Embryonic facial prominence (tissue), 1 donor: ENCODE data around the gene PXDN.
"Not testable (repeated sequence)": the region's sequence is repeated elsewhere in the genome, so short reads cannot be mapped to it uniquely, and the experiment has no call there.

ENCODE experiments used
- DNase-seq: peaks from one replicate; pipeline ENCODE4 v3.0.0-alpha.2; 2016; ENCODE audit errors: extremely low spot score

PXDN gene

DNA sequence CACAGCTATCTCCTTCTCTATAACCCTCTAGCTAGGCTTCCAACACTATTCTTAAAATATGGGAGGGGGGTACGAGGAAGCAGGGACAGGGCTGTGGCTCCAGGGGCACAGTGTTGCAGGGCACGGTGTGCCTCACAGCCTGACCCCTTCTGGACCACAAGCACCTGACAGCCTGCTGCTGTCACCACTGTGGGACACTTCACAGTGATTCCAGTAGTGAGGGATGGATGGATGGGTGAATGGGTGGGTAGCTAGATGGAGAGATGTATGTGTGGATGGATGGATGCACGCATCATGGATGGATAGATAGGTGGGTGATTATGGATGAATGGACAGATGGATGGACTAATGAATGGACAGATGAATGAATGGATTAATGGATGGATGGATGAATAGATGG lies 21.6 kb downstream of the PXDN start:
- no peak for DNase-seq

DNA sequence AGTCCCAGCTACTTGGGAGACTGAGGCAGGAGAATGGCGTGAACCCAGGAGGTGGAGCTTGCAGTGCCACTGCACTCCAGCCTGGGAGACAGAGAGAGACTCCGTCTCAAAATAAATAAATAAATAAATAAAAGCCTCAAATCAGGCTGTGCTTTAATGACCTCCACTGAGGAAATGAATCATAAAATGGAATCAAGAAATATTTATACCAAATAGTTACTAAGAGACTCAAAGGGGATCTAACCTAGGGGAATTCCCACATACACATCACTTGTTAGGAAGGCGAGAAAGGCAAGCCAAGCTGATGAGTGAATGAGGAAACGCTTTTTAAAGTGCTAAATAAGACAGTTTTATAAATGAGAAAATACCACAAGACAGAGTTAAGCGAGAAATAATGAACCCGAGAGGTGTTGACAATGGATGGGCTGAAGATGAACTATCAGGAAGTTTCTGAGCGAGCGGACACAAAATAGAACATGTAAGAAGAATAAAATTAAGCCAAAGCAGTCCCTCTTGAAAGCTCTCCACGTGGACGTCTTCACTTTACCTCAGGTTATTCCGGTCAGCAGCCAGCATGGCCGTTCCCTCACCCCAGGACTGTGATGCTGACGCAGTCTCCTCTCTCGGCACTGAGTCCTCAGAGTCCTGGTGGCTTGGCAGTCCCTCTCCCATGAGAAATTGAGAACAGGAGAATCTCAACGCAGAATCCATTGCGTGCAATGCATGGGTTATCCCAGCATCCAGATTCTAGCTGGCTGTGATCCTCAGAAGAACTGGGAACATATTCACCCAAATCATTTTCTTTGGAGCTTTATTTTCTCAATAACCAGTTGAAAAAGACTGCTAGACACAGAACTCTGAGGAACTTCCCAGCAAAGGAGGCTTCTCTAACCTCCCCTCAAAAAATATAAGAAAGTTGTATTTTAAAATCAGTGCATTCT lies 22.3 kb downstream of the PXDN start:
- DNase-seq: no peak

DNA sequence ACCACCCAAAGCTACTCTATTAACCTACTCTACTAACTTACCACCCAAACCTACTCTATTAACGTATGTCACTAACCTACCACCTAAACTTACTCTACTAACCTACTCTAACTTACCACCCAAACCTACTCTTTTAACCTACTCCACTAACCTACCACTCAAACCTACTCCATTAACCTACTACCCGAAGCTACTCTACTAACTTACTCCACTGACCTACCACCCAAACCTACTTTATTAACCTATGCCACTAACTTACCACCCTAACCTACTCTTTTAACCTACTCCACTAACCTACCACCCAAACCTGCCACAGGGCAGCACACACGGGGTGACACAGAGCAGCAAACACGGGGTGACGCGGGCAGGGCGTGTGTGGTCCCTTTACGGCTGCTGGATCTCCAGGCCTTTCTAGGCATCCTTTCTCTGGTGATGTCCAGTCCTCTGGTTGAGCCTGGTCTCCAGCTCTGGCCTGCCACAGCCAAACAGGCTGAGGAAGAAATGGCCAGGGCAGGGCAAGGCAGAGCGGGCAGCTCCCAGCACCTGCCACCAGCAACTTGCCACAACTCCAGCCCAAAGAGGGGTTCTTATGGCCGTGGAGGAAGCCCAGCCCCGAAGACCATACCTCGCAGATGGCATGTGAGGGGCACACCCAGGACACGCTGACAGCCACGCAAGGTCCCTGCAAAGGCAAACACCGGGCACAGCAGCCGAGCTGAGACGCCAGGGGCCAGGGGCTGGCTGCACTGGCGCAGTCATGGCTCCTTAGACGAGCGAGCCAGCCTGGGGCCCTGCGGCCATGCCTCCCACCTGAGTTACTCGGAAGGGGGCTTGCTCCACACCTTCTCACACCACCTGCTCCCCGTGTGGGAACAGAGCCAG lies 25.7 kb downstream of the PXDN start:
- DNase-seq: no peak

DNA sequence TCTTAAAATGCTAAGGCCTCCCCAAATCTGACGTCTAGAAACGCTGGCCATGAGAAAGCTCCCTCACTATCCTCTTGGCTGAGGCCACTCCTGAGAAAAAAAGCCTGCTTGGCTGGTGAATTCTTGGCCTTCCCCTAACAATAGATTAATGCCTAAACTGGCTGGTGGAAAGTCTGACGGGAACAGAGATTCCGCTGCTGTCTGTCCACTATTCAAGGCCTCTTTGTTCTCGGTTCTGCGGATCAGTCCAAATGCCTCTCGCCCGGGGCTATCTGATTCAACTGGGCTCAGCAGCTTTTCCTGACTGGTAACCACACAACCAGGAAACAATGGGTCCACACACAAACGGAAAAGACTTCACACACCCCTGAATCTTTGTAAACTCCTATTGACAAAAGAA lies 27.2 kb downstream of the PXDN start:
- DNase-seq: no peak

DNA sequence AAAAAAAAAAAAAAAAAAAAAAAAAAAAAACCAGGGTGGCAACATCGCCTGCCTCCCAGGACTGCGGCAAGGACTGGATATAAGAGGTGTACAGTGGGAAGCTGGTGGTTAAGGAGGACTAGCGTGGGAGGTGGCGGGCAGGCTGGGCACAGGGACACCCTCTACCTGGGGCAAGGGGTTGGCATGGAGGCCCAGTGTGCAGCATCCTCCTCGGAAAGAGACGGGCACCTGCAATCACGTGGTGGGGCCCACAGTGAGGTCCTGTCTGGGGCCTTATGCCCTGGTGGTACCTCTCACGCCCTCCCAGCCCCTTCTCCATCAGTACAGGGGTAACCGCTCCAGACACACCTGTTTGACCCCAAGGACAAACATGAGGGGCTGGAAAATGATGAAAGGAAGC lies 27.9 kb downstream of the PXDN start:
- DNase-seq: no peak

DNA sequence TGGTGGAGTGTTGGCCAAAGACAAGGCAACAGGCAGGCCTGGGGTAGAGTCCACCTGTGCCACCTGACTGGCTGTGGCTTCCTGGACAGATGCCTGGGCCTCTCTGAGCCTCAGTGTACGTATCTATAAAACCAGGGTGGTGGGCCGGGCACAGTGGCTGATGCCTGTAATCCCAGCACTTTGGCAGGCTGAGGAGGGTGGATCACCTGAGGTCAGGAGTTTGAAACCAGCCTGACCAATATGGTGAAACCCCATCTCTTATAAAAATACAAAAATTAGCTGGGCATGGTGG lies 28.4 kb downstream of the PXDN start:
- not testable (repeated sequence) for DNase-seq

DNA sequence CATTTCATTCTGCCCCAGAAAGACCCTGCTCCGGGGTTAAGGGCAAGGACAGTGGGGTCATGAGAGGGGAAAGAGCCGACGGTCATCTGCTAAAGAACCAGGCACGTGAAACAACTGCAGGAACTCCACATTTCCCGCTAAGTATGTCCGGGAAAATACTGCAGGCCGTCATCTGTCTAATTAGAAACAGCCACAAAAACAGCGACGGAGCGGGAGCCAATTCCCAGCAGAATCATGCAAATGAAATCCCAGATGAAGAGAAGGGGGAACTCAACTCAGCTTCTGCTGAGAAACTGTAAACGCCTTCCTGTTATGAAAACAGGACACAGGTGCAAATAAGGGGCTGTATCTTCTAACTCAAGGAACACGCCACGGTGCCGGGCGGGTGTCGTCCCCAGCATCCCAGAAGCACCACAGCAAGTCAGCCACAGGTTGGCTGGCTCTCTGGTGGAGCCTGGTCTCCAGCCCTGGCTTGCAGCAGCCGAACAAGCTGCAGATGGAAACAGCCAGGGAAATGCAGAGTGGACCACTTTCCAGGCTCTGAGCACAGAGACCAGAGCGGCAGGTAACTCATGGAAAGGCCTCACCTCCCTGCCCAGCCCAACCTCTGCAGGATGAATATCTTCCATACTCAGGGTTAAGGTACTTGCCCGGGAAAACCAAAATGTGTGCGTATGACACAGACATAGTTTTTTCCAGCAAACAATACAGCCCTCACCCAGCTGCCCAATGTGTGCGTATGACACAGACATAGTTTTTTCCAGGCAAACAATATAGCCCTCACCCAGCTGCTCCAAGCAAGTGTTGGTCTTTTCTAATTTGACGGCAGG lies 28.9 kb downstream of the PXDN start:
- no peak for DNase-seq

DNA sequence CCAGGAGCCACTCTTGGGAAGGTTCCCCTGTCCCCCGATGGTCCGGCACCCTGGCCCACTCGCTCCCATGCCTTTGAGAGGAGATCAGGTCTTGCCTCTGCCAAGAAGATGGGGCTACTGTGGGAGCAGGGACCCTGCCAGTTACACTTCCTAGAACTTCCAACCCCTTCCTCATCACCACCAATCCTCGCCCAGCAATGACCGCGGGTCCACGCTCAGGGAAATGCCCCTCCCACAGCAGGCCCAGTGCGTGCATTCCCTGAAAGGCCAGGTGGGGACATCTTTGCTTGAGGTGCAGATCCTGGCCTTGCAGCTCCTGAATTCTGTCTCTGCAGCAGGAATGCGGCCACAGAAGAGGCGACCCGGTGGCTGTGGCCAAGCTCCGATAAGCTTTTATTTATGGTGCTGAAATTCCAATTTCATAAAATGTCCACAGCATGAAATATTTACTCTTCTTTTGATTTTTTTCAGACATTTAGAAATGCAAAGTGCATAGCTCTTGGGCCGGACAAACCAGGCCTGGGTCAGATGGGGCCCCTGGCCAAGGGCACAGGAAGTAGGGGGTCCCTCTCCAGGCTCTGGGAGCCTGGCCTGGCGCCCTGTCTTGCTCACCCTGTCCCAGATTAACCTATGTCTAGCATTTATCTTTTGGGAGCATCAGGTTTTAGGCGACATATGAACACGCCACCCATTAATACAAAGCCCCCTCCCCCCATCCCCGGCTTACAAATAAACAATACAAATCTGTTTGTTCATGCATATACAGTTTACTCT lies 29.8 kb downstream of the PXDN start:
- no peak for DNase-seq

DNA sequence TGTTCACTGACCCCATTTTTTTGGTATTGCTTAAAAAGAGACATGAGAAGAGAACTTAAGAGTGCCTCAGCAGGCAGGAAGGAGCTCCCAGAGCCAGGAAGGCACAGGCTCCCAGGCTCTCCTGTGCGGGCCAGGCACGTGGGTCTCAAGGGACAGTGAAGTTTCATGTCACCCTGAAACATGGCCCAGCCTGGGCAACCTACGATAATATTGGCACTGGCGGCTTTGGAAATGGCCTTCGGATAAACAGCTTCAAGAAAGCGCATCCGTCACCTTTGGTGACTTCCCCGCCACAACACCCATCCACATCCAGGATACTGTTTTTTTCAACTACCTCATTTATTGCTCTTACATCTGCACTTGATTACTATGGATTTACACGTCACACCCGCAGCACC lies 30.5 kb downstream of the PXDN start:
- DNase-seq: no peak

DNA sequence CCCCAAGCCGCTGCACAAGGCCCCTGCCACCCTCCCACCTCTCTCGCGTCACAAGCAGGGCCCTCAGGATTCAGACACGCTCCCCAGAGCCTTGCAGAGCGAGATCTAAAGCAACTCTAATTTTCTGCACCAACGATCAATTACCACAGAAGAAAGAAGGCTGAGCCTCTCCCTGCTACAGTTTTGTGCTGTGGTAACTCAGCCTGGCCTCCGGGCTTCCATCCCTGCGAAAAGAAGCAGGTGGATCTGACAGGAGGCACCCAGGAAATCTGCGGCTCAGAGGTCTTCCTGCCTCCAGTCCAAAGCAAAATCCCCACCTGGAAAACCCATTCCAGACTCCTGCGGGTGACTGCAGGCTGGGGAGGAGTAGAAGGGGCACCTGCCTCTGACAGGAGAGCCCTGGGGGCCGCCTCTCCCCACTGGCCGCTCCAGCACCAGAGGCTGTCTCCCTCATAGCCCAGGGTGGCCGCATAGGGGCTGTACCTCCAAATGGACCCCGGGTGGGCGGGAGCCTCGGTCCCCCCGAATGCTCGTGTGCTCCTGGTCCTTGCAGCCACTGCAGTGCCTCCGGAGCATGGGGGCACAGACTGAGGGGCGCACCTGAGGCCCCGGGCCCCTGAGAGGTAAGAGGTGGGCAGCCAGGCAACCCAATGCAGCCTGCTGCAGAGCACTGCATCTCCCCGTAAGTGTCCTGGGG lies 31.0 kb downstream of the PXDN start:
- DNase-seq: no peak

DNA sequence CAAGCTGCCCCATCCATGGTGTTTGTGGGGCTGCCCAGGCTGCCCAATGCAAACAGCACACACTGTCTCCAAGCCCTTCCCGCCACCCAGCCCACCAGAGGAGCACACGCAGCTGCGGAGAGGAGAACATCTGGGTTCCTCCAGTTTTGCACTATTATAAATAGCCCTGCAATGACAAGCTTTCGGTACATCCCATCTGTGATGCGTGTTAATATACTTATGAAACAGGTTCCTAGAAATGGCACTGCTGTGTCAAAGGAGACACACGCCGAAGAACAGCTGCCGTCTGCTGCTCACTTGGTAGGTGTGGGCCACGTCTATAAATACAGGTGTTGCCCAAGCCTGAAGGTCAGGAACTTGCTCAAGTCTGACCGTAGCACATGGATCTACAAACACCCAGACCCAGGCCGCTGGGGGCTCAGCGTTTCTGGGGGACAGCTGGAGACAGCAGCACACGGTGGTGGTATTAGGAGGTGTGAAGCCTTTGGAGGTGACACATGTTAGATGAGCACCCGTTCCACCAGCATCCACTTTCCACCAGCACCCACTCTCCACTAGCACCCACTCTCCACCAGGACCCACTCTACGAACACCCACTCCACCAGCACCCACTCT lies 34.3 kb downstream of the PXDN start:
- no peak for DNase-seq

DNA sequence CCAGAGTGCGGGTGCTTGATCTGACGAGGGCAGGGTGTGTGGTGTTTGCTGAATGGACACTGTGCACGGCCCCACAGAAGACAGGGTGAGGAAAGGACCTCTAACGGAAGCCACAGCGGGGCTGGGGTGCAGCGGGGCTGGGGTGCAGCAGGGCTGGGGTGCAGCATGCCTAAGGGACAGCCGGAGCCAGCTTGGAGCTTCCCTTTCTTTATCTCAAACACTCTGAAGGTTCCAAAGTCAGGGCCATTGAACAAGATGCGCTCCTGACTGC lies 35.0 kb downstream of the PXDN start:
- DNase-seq: no peak

DNA sequence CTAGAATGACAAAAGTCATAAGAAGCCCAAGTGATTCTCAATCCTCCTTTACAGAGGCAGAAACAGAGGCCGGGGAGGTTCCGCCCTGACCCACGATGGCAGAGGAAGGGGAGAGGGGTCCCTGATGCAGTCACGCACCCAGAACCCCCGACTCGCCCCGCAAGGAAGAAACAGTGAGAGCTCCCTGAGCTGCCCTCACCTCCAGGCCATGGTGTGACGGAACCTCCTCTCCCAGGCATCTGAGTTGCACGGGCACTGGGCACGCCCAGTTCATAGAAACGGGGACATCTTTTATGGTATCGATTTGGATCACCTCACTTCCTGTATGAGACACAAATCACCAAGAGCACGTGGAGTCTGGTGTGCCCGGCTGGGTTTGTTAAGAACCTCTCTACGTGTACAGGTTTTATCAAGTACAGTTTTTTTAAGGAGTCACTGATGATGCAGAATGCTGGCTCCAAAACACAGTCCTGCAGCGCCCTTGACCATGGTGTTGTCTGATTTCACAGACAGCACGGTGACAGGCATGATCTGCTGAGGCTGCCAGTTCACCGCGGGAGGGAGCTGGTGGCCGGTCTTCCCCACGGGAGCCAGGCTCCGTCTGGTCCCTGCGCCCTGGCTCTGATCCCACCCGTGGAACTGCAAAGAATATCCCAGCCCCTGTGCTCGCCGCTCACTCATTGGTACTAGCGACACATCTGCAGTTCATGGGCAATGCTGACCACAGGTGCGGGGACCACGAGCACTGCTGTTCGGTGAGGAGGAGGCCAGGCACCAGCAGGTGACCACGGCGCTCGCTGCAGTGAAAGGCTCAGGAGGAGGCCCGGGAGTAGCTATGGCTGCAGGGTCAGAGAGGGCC lies 35.6 kb downstream of the PXDN start:
- DNase-seq: no peak

DNA sequence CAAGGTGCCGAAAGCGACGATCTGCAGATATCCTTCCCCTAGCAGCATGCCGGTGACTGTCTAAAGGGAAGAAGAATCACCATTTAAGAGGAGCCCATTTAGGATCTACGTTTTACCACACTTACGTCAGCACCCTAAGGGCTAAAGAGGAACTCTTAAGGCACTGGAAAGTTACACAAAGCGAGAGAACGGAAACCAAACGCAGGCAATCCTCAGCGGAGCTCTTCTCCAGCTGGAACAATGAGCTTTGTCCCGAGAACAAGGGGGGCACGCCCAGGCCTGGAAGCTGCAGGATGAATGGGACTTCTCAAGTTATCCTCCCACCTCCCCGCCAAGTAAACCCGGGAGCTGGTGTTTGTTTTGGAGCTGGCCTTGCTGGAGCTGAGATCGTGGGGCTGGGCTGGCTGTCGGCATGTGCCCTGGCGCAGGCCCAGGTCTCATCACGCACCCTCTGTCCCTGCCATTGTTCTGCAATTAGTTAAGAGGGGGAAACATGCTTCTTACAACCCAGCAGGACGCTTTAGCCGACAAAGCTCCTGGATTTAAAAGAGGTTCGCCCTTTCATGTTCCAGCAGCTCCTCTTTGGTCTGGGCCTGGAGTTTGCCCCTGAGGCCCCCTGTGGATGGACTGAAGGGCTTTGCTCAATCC lies 36.4 kb downstream of the PXDN start:
- no peak for DNase-seq

DNA sequence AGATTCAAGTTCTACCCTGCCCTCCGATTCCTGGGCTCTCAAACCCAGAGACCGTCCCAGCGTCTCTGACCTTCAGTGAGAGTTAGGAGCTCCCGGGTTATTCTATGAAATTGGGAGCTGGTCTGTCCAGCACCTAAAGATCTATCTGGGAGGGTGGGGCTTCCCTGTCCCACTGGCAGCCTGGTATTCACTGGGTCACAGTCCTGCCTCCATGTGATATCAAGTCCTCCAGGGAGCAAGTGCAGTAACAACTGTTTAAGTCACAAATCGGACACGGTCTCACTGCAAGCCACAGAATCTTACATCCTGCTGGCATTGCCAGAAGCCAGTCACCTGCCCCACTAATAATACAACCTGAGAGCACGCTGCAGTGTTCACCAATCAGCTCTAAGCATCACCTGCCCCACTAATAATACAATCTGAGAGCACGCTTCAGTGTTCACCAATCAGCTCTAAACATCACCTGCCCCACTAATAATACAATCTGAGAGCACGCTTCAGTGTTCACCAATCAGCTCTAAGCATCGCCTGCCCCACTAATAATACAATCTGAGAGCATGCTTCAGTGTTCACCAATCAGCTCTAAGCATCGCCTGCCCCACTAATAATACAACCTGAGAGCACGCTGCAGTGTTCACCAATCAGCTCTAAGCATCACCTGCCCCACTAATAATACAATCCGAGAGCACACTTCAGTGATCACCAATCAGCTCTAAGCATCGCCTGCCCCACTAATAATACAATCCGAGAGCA lies 38.0 kb downstream of the PXDN start:
- DNase-seq: not testable (repeated sequence)

DNA sequence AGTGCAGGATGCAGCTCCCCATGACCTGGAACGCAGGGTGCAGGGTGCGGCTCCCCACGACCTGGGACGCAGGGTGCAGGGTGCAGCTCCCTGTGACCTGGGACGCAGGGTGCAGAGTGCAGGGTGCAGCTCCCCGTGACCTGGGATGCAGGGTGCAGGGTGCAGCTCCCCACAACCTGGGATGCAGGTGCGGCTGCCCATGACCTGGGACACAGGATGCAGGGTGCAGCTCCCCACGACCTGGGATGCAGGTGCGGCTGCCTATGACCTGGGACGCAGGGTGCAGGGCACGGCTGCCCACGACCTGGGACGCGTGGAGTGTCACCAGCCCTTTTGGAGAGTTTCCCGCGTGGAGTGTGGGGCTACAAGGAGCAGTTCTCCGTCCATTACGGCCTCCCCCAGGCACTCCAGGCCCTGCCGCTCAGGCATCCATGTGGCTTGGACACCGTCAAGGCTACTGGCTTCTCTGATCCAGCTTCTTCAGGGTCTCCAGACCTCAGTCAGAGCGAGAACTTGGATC lies 38.7 kb downstream of the PXDN start:
- no peak for DNase-seq

DNA sequence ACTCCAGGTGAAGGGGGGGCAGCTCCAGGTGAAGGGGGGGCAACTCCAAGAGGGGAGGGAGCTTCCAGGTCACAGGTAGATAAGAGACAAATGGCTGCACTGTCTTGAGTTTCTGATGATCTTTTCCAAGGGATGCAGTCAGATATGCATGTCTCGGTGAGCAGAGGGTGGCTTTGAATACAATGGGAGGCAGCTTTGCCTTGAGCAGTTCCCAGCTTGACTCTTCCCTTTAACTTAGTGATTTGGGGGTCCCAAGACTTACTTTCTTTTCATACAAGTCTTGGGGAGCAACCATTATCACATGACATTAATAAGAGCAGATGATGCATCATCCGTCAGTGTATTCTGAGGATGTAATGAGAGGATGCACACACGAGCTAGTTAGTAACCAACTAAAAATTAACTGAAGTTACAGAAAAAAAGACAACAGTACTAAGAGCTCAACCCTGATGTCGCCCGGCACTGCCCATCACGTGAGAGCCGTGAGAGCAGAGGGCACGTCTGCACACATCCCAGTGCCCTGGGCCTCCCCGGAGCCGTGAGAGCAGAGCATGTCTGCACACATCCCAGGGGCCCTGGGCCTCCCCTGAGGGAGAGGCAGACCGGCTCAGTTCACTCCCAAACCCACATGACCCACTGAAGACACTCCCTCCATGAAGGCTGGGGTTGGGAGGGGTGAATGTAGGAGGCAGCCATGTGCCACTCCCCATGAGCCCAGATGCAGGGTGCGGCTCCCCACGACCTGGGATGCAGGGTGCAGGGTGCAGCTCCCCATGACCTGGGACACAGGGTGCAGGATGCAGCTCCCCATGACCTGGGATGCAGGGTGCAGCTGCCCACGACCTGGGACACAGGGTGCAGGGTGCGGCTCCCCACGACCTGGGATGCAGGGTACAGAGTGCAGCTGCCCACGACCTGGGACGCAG lies 39.4 kb downstream of the PXDN start:
- no peak for DNase-seq
